Neuronal stem cell (in vitro differentiated cells): Measurements from ENCODE around the gene NABP2.

Source experiments
- DNase-seq: peaks from one replicate; pipeline ENCODE4 v3.0.0-alpha.2; 2013; ENCODE audit warnings: low spot score
- H2AFZ ChIP-seq: one replicate; pipeline ENCODE4 v1.6.1; 2013; ENCODE audit warnings: mild to moderate bottlenecking, low read length, inconsistent platforms
- H2AK5ac ChIP-seq: 2 replicates; pipeline ENCODE4 v1.6.1; 2013; ENCODE audit warnings: low read depth, mild to moderate bottlenecking, inconsistent platforms, low read length, moderate library complexity, mixed read lengths
- H2BK120ac ChIP-seq: 2 replicates; pipeline ENCODE4 v1.6.1; 2013; ENCODE audit warnings: low read depth, mild to moderate bottlenecking, inconsistent platforms, low read length, moderate library complexity, mixed read lengths
- H2BK12ac ChIP-seq: one replicate; pipeline ENCODE4 v1.6.1; 2013; ENCODE audit warnings: low read length, inconsistent platforms
- H2BK15ac ChIP-seq: 2 replicates; pipeline ENCODE4 v1.6.1; 2013; ENCODE audit warnings: mild to moderate bottlenecking, low read length, inconsistent platforms, mixed read lengths
- H2BK5ac ChIP-seq: one replicate; pipeline ENCODE4 v1.6.1; 2013; ENCODE audit warnings: inconsistent platforms, mild to moderate bottlenecking, low read length, moderate library complexity
- H3K14ac ChIP-seq: one replicate; pipeline ENCODE4 v1.6.1; 2013; ENCODE audit warnings: low read length, inconsistent platforms
- H3K18ac ChIP-seq: 2 replicates; pipeline ENCODE4 v1.6.1; 2013; ENCODE audit warnings: low read length, inconsistent platforms
- H3K23ac ChIP-seq: 2 replicates; pipeline ENCODE4 v1.6.1; 2013; ENCODE audit warnings: low read depth, mild to moderate bottlenecking, mixed read lengths, low read length, inconsistent platforms; ENCODE audit not compliant: poor library complexity
- H3K27ac ChIP-seq: replicated peaks from 3 replicates; pipeline ENCODE4 v1.5.1; 2013; ENCODE audit warnings: low read length, inconsistent platforms
- H3K27me3 ChIP-seq, 3 experiments: 2 replicates each; pipeline ENCODE4 v1.6.1; 2013; ENCODE audit warnings: low read length in 3 of 3, mild to moderate bottlenecking in 2 of 3, inconsistent platforms in 1 of 3, low read depth in 1 of 3, mixed read lengths in 1 of 3, moderate library complexity in 1 of 3; ENCODE audit not compliant: control insufficient read depth in 3 of 3, insufficient read depth in 3 of 3
- H3K36me3 ChIP-seq, 2 donors: replicated peaks in 1 of 2; 2 replicates each; pipeline ENCODE4 v1.6.1; 2013; ENCODE audit warnings: low read length in 2 of 2; ENCODE audit not compliant: control insufficient read depth in 2 of 2, insufficient read depth in 2 of 2
- H3K4ac ChIP-seq: 2 replicates; pipeline ENCODE4 v1.6.1; 2013; ENCODE audit warnings: inconsistent platforms, mild to moderate bottlenecking, low read length, moderate library complexity
- H3K4me1 ChIP-seq, 2 donors: 1 replicate in 1 of 2; 2 replicates in 1 of 2; pipeline ENCODE4 v1.6.1; 2013; ENCODE audit warnings: low read length in 2 of 2, low read depth in 1 of 2; ENCODE audit not compliant: control insufficient read depth in 2 of 2, insufficient read depth in 1 of 2
- H3K4me2 ChIP-seq: one replicate; pipeline ENCODE4 v1.6.1; 2013; ENCODE audit warnings: mild to moderate bottlenecking, low read length, inconsistent platforms; ENCODE audit not compliant: insufficient read depth, poor library complexity, severe bottlenecking
- H3K4me3 ChIP-seq, 2 donors: 2 replicates each; pipeline ENCODE4 v1.5.1; 2013; ENCODE audit warnings: low read length in 2 of 2, mild to moderate bottlenecking in 2 of 2, inconsistent platforms in 1 of 2, moderate library complexity in 1 of 2
- H3K79me1 ChIP-seq: one replicate; pipeline ENCODE4 v1.6.1; 2013; ENCODE audit warnings: low read depth, mild to moderate bottlenecking, inconsistent platforms, low read length, moderate library complexity
- H3K9ac ChIP-seq: one replicate; pipeline ENCODE4 v1.6.1; 2013; ENCODE audit warnings: mild to moderate bottlenecking, low read depth, low read length, inconsistent platforms; ENCODE audit not compliant: poor library complexity
- H3K9me3 ChIP-seq, 2 donors: replicated peaks in 1 of 2; 2 replicates each; pipeline versions ENCODE3 to v1.6.1; 2013; ENCODE audit warnings: low read length in 2 of 2, mild to moderate bottlenecking in 2 of 2, inconsistent platforms in 1 of 2, low read depth in 1 of 2, mixed read lengths in 1 of 2, moderate library complexity in 1 of 2; ENCODE audit not compliant: control insufficient read depth in 2 of 2, insufficient read depth in 1 of 2
- H4K8ac ChIP-seq: one replicate; pipeline ENCODE4 v1.6.1; 2013; ENCODE audit warnings: low read depth, mild to moderate bottlenecking, inconsistent platforms, low read length, moderate library complexity
- H4K91ac ChIP-seq: one replicate; pipeline ENCODE4 v1.6.1; 2013; ENCODE audit warnings: low read length, low read depth, mild to moderate bottlenecking, inconsistent platforms; ENCODE audit not compliant: poor library complexity
- WGBS, 2 donors: extraction: QIAGEN DNeasy Blood & Tissue Kit; methylation state at CpG; one replicate each; pipeline ENCODE4 v1.1.7; 2013; ENCODE audit warnings: missing lambda C conversion rate in 2 of 2, mixed read lengths in 1 of 2; ENCODE audit not compliant: insufficient read length in 2 of 2, insufficient replicate concordance in 1 of 2; ENCODE audit errors: extremely low coverage in 2 of 2; 5-methylcytosine and 5-hydroxymethylcytosine counted together

The NABP2 gene

DNA sequence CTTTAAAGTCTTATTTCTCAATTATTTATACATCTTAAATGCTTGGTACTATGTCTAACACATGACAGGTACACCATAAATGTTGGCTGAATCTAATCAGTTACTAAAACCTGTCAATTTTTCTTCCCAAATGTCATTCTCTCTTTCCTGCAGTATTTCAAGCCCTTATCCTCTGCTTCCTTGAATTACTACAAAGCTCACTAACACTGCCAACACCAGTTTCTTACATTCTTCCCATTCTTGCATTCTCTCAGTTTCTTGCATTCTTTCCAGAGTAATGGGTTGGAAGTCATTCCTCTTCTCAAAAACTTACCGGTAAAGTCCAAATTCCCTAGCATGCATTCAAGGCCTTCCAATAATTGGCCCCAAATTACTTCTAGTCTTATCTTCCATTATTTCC, 25.3 kb upstream of the NABP2 start:
- no peak overlapping the region for H3K4me3 ChIP-seq
- H3K79me1 ChIP-seq, result no peaks in the 10 kb centered on the region
- no peak overlapping the region for H2BK12ac ChIP-seq
- H3K27ac ChIP-seq, result no peak overlapping the region
- no peak overlapping the region for H3K9ac ChIP-seq
- H3K9me3 ChIP-seq, result no peaks in the 10 kb centered on the region
- H2BK5ac ChIP-seq, result no peak overlapping the region
- H3K4me1 ChIP-seq, result no peaks in the 10 kb centered on the region
- no peak for DNase-seq
- H2AK5ac ChIP-seq, result no peak overlapping the region
- H3K4me2 ChIP-seq, result no peak overlapping the region
- WGBS, 2 donors, result no CpG with 5 or more reads among the region's 1 CpG
- H3K18ac ChIP-seq, result no peak overlapping the region
- no peak overlapping the region for H3K4ac ChIP-seq
- H2BK120ac ChIP-seq, result no peak overlapping the region
- H3K23ac ChIP-seq, result no peak overlapping the region
- no peak overlapping the region for H4K8ac ChIP-seq
- H2BK15ac ChIP-seq, result no peak overlapping the region
- H3K36me3 ChIP-seq, result no peaks in the 10 kb centered on the region
- no peaks in the 10 kb centered on the region for H3K27me3 ChIP-seq
- H4K91ac ChIP-seq, result no peak overlapping the region
- no peak overlapping the region for H3K14ac ChIP-seq
- no peak overlapping the region for H2AFZ ChIP-seq

DNA sequence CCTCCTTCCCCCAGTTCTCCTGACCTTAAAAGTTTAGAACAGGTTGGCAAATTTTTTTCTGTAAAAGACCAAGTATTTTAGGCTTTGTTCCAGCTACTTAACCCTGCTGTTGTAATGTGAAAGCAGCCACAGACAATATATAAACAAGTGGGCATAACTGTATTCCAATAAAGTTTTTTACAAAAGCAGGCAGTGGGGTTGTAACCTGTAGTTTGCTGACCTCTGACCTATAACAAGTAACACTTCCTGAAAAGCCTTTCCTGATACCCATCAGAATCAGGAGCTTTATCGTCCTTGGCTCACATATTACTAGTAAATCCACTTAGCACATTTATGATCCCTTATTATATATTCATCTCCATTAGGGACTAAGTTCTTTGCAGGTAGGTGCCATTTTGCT, 21.8 kb upstream of the NABP2 start:
- Histone ChIP-seq H2AFZ (no peak overlapping the region), H3K4ac (no peak overlapping the region), H2BK12ac (no peak overlapping the region), H3K18ac (no peak overlapping the region), H3K4me1 (no peaks in the 10 kb centered on the region), H3K14ac (no peak overlapping the region), H4K91ac (no peak overlapping the region), H3K9ac (no peak overlapping the region), H2BK120ac (no peak overlapping the region), H3K36me3 (peaks cover 18 to 32% of the 10 kb centered on the region in 2 donors), H3K23ac (no peak overlapping the region), H3K27me3 (no peaks in the 10 kb centered on the region), H2AK5ac (no peak overlapping the region), H2BK5ac (no peak overlapping the region), H2BK15ac (no peak overlapping the region), H3K4me3 (no peak overlapping the region), H3K4me2 (no peak overlapping the region), H3K27ac (no peak overlapping the region), H4K8ac (no peak overlapping the region), H3K79me1 (no peaks in the 10 kb centered on the region), H3K9me3 (no peaks in the 10 kb centered on the region)
- no CpG with 5 or more reads among the region's 1 CpG for WGBS, 2 donors
- DNase-seq, result no peak

DNA sequence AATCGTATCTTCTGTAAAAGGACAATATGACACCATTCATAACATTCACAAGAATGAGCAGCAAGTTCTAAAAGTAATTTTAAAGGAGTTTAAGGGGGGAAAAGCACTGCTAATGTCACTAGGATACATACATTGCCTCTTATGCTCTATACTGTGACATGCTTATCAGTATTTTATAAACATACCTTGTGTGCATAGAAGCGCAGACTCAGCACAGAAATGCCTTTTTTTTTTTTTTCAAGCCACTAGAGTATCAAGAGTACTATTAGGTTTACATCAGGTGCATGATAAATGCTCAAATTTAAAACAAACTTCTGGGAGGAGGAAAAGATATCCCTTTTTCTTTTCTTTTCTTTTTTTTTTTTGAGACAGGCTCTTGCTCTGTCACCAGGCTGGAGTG, 21.3 kb upstream of the NABP2 start:
- H3K14ac ChIP-seq, result no peak overlapping the region
- no peak overlapping the region for H3K18ac ChIP-seq
- no peak overlapping the region for H3K23ac ChIP-seq
- H4K91ac ChIP-seq, result no peak overlapping the region
- no peak overlapping the region for H2BK120ac ChIP-seq
- no peak overlapping the region for H3K27ac ChIP-seq
- H3K9me3 ChIP-seq, result no peaks in the 10 kb centered on the region
- H3K79me1 ChIP-seq, result no peaks in the 10 kb centered on the region
- H3K4ac ChIP-seq, result no peak overlapping the region
- H3K4me3 ChIP-seq, result no peak overlapping the region
- H2BK12ac ChIP-seq, result no peak overlapping the region
- H3K9ac ChIP-seq, result no peak overlapping the region
- no peak for DNase-seq
- H3K4me1 ChIP-seq, result no peaks in the 10 kb centered on the region
- no CpG with 5 or more reads among the region's 2 CpGs for WGBS, 2 donors
- no peaks in the 10 kb centered on the region for H3K27me3 ChIP-seq
- no peak overlapping the region for H3K4me2 ChIP-seq
- no peak overlapping the region for H2BK5ac ChIP-seq
- peaks cover 23 to 36% of the 10 kb centered on the region in 2 donors for H3K36me3 ChIP-seq
- no peak overlapping the region for H2BK15ac ChIP-seq
- H2AFZ ChIP-seq, result no peak overlapping the region
- H2AK5ac ChIP-seq, result no peak overlapping the region
- H4K8ac ChIP-seq, result no peak overlapping the region

DNA sequence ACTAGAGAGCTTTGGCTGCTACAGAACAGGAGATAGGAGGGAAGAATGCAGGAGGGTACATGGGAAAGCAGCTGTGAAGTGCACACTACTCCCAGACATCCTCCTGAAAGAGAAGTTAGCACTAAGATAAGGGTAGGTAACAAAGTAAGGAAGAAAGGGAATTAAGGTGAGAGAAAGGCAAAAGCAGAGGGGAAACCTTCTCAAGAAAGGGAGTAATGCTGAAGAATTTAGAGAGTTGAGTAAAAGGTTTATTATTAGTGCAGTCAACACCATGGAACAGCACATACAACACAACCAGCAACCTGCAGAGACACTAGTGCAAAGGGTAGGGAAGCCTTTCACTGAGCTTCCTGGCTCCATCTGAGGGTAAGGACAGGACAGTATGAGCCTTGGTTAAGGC, 19.9 kb upstream of the NABP2 start:
- Histone ChIP-seq H3K9ac (no peak overlapping the region), H3K36me3 (peaks cover 27 to 48% of the 10 kb centered on the region in 2 donors), H2BK15ac (no peak overlapping the region), H3K4me3 (no peak overlapping the region), H4K91ac (no peak overlapping the region), H3K23ac (no peak overlapping the region), H2BK5ac (no peak overlapping the region), H2AK5ac (no peak overlapping the region), H2BK12ac (no peak overlapping the region), H2BK120ac (no peak overlapping the region), H3K18ac (no peak overlapping the region), H3K9me3 (no peaks in the 10 kb centered on the region), H3K27me3 (no peaks in the 10 kb centered on the region), H3K14ac (no peak overlapping the region), H3K4ac (no peak overlapping the region), H3K4me2 (no peak overlapping the region), H2AFZ (no peak overlapping the region), H3K4me1 (no peaks in the 10 kb centered on the region), H3K79me1 (no peaks in the 10 kb centered on the region), H3K27ac (no peak overlapping the region), H4K8ac (no peak overlapping the region)
- DNase-seq, result no peak
